ENCODE results near the gene L3MBTL4.

- TF ChIP-seq POLR2A (IDR thresholded peaks at IDR 0.05) (no peak), CTCF (IDR thresholded peaks at IDR 0.05) (no peak)
Measured at GRCh38 chr18:6336239-6336638, 78.5 kb downstream of the L3MBTL4 start.
